ENCODE measurements around the gene USP24.

The USP24 gene

GRCh38 chr1:55215194-55216021 is at the start of gene USP24:
TSS of gene USP24 (minus strand) at chr1:55215364. CDS start at chr1:55215113, 251 bp downstream.
- in situ Hi-C loops (cut with HindIII; ENCODE audit: low sequenced_read_pairs) = no loop called here

- in situ Hi-C loops (cut with HindIII; ENCODE audit: low sequenced_read_pairs) = no loop called here
Observed at GRCh38 chr1:55262822-55263221, 47.7 kb upstream of the USP24 start.

DNA sequence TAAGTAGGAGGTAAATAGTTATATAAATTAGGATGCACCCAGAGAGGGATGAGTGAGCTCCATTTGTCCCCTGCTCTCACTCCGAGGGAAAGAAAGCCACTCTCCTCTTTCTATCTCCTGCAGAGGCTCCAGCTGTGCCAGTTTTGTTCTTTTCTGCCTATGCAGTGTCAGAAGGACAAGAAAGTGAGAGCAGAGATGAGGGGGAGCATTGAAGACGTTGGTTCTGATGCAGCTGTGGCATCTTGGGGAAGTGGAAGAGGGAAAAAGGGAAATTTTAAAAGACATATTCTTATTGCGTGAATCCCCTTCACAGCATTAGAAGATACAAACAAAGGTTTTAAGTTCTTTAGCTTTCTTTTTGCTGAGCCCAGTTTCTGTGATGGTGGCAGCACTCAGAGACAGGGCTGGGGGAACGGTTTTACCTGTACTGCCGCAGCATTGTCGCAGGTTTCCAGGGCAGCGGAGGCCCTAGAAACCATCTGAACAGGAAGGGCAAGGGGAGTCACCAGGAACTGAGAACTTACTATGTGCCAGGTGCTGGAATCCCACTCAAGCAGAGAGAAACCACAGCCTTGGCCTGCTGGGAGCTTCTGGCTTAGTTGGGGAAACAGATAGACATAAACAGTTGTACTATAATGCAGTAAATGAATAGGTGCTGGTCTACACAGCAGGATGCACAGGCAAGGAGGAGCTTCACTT is 44.9 kb upstream of the USP24 start:
- in situ Hi-C loops (cut with HindIII; ENCODE audit: low sequenced_read_pairs) = no loop called here

GRCh38 chr1:55257958-55258357 is 42.8 kb upstream of the USP24 start:
- in situ Hi-C loops (cut with HindIII; ENCODE audit: low sequenced_read_pairs) = no loop called here

DNA sequence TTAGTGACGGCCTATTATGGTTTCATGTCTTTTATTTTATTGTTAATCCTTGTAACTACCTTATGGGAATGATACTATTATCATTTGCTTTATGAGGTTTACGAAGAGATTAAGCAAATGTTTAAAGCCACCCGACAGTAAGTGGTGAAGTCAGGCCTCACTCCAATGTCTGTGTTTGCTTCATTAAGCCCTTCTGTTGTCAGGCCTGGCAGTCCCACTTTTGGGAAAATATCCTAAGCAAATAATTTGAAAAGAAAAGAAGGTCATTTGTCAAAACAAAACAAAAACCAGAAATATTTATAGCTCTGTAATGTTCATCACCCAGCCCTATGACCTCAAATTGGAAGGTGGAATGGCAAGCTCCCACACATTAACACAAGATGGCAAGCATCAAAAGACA is 40.7 kb upstream of the USP24 start:
- in situ Hi-C loops (cut with HindIII; ENCODE audit: low sequenced_read_pairs) = no loop called here

DNA sequence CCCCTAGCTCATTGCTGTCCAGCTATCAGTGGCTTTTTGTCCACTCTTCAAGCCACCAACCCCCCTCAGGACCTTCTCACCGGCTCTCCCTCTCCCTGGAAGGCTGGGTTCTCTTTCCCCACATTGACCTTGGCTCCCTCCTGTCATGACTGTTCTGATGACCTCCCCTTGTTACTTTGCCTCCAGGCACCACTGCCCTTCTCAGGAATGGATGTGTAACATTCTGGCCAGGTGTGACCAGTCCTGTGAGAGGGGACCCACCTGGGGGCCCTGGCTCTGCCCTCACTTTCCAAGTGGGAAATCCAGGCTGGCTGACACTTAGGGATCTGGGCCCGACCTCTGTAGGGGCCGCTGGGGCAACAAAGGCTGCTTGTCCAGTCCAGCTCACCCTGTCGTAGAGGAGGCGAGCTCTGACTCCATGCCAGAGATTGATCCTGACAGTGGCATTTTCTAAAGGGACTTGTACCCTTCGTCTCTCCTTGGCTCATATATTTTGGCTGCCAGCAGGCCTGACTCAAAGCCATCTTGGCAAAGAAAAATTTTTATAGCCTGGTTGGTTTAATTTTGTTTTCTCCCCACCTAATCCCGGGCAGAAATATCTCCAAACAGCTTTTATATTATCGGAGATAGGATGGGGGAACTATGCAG is 37.9 kb upstream of the USP24 start:
- in situ Hi-C loops (cut with HindIII; ENCODE audit: low sequenced_read_pairs) = no loop called here

DNA sequence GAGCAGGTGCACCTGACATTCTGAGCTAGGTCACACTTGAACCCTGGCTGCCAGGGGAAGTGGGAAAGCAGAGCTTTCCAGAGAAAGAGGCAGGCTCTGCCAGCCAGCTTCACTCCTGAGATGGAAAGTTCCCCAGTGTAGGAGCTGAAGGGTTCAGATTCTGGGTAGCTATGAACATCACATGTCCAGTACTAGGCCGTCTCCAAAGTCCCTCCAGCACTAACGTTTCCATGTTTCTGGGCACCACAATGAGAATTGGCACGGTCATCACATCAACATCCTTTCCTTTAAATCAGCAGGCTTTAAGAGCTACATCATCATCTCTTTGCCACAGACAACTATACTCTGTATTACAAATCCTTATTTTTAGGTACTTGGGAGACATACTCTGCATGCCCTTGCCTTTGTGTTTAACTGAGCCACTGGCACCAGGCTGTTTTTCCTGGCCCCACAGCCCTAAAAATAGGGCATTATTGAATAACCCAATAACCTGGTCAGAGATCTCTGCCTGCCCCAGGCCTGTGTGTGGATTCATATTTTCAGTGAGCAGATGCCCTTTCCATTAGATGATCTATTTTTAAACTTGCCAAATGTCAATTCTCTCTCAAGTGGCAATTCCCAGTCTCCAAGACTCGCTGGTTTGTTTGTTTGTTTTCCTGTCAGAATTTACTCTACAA is 35.4 kb upstream of the USP24 start:
- in situ Hi-C loops (cut with HindIII; ENCODE audit: low sequenced_read_pairs) = no loop called here

- in situ Hi-C loops (cut with HindIII; ENCODE audit: low sequenced_read_pairs) = no loop called here
Observed at GRCh38 chr1:55249646-55250398, 34.7 kb upstream of the USP24 start.

DNA sequence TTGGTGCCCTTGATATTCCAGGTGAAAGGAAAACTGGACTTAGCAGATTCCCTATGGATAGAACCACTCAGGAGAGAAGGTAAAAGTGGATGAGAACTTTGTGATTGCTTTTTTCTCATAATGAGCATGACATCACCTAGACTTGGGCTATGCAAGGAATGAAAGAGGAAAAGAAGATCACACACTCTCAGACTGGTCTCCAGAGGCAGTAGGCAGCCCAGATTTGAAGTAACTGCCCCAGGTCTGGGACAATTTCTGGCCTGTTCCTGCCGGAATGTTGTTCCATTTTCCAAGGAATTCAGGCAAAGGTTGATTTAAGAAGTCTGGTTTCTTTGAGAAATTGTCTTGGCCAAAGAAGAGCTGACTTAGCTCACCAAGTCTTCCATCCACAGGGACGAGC is 31.7 kb upstream of the USP24 start:
- in situ Hi-C loops (cut with HindIII; ENCODE audit: low sequenced_read_pairs) = no loop called here

GRCh38 chr1:55246331-55246730 is 31.2 kb upstream of the USP24 start:
- in situ Hi-C loops (cut with HindIII; ENCODE audit: low sequenced_read_pairs) = no loop called here

GRCh38 chr1:55245781-55246180 is 30.6 kb upstream of the USP24 start:
- in situ Hi-C loops (cut with HindIII; ENCODE audit: low sequenced_read_pairs) = no loop called here

- in situ Hi-C loops (cut with HindIII; ENCODE audit: low sequenced_read_pairs) = no loop called here
Observed at GRCh38 chr1:55244476-55245099, 29.4 kb upstream of the USP24 start.

DNA sequence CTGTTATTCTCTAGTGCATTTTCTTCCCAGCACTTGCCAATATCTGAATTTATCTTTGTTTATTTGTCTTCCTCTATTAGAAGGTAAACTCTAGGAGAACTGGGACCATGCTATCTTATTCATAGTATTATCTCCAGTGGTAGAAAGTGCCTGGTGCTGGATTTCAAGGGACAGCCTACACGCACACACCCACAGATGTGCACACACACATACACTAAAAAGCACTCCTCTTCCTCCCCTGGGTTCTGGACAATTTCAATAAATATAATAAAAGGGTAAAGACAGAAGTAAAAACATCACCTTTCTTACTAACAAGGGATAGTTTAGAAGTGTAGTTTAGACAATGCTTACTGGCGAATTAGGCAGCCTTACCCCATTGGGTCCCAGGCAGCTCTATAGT is 28.5 kb upstream of the USP24 start:
- in situ Hi-C loops (cut with HindIII; ENCODE audit: low sequenced_read_pairs) = no loop called here

DNA sequence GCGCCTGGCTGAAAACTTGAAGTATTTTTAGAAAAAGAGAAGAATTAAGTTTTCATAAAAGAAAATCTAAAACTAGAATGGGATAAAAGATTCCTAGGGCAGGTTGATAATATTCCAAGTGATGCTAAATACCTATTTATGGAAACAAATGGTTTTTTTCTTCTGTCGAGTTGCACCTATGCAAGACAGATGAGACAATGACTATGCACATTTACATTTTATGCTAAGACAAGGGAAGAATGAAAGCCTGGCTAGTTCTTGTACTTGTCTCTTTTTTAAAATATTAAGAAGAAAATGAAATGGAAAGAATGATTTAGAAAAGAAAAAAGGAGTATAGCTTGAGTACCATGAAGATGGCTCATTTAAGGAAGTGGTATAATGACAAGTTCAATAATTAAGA is 24.4 kb upstream of the USP24 start:
- in situ Hi-C loops (cut with HindIII; ENCODE audit: low sequenced_read_pairs) = no loop called here

GRCh38 chr1:55235722-55236121 is 20.6 kb upstream of the USP24 start:
- in situ Hi-C loops (cut with HindIII; ENCODE audit: low sequenced_read_pairs) = no loop called here

- in situ Hi-C loops (cut with HindIII; ENCODE audit: low sequenced_read_pairs) = no loop called here
Observed at GRCh38 chr1:55234016-55234415, 18.9 kb upstream of the USP24 start.

DNA sequence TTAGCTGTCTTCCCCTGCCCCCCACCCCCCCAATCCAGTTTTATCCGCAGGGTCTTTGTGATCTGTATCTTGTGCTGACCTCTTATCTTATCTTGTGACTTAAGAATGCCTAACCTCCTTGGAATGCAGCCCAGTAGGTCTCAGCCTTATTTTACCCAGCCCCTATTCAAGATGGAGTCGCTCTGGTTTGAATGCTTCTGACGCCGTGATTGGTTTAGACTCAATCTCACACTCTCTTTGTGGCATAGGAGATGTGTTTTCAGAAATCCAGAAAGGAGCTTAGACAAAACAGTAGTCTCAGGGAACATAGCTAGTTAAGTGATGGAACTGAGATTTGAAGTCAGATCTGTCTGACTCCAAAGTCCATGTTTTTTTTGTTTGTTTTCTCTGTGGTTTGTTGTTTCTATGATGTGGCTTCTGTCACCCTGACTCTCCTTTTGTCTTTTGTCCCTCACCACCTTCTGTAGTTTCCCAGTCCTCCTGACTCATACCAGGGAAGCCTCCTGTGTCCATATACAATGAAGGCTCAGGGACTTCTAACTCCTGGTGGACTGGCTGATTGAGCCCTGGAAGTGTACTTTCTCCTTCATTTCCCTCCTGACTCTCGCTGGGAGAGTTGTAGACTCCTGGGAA is 18.1 kb upstream of the USP24 start:
- in situ Hi-C loops (cut with HindIII; ENCODE audit: low sequenced_read_pairs) = no loop called here

- in situ Hi-C loops (cut with HindIII; ENCODE audit: low sequenced_read_pairs) = no loop called here
Observed at GRCh38 chr1:55232448-55233144, 17.4 kb upstream of the USP24 start.

DNA sequence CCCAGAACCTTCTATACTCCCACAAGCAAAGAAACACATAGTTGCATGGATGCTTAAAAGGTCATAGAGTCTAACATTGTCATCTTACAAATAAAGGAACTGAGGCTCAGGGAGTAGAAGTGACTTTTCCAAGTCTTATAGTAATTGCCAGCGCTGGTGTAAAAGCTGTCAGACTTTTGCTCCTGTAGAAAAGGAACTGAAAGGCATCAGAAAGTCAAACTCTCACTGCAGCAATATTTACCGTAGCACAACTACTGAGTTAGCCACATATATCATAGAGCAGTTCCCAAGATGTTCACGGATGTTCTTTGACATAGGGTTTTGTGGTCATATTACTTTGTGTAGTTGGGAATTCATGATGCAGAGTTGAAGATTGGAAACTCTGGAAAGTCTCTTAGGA is 16.6 kb upstream of the USP24 start:
- in situ Hi-C loops (cut with HindIII; ENCODE audit: low sequenced_read_pairs) = no loop called here
